HG03064 (cell line): ENCODE measurements around the gene COL27A1.

Source experiments
- ATAC-seq: cut with Tn5 transposase; IDR thresholded peaks from one replicate; pipeline ENCODE4 v1.9.1; 2021; ENCODE audit warnings: low read depth; ENCODE audit not compliant: unreplicated experiment

COL27A1 gene

GRCh38 chr9:114281473-114282103 is 126.3 kb downstream of the COL27A1 start:
- no peak for ATAC-seq

DNA sequence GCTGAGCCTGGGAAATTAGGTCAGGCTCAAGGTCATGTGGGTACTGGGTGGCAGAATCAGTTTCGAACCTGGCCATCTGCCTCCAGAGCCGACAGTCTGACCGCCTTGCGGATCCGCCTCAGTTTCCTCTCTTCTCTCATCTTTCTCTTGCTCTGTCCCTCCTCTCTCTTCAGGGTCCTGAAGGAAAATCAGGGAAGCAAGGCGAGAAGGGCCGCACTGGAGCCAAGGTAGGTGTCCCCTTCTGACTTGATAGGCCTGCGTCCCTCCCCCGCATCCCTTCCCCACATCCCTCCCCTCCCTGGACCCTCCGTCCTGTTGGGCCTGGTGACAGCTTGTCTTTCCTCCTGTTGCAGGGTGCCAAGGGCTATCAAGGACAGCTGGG is 126.8 kb downstream of the COL27A1 start:
- no peak for ATAC-seq

DNA sequence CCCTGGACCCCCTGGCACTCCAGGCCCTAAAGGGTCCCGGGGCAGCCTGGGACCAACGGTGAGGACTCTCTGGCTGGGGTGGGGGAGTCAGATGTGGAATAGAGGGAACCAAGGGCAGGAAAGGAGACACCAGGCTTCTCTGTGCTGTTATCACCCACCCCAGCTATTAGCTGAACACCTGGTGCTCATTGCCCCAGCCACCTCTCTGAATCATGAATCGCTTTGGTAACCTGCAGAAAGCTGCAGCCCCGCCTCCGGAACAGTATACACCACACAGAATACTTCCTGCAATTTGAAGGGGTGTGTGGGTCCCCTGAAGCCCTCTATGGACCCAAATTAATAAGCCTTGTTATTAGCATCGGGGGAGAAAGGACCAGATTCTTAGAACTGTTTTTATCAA is 127.2 kb downstream of the COL27A1 start:
- ATAC-seq: no peak

- ATAC-seq: no peak
Measured at GRCh38 chr9:114282926-114283325, 127.6 kb downstream of the COL27A1 start.

DNA sequence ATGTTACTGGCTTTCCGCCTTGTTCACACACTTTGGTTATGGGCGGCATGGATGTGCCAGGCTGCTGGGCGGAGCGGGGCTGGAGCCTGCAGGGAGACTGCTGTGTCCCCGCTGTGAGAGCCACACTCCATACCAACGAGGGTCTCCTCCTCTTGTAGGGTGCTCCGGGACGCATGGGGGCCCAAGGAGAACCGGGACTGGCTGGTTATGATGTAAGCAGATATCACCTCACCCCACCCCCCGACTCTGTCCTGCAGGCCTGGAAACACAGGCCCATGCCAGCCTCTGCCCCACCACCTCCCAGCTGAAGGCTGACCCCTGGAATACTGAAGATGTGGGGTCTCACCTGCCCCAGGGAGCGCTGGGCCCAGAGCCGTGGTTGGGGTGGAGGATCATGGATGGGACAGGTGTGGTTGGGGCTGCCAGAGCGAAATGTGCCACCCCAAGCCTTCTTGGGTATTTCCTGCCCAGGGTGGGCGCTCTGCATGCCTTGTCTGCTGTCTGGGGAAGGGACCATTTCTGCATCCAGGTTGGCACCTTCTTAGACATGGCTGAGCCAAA is 128.3 kb downstream of the COL27A1 start:
- no peak for ATAC-seq

DNA sequence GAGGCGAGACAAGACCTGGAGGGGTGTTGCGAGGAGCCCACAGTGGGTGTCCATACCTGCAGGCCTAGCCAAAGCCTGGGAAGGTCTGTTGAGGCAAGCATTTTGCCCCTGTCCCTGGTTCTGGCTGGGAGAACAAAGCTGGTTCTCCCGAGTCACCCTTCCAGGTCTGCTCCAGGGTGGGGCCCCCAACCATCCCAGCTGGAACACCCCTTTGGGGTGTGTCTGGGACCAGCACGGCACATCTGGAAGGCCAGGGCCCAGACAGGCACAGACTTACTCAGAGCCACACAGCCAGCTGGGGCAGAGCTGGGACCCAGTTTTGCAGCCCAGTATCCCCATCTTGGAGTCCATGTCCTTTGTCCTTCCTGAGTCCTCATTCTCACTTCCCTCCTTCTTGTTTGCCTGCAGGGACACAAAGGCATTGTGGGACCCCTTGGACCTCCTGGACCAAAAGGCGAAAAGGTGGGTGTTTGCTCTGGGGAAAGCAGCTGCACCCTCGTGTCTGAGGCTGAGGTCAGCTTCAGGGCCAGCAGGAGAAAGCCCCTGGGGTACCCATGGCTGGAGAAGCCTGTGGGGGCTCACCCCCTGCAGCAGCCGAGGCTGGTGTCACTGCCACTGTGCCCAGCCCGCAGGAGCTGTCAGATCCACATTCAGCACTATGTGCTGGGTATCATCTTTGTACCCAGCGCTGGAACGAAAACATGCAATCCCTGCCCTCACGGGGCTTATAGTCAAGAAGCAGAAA is 129.2 kb downstream of the COL27A1 start:
- no peak for ATAC-seq

GRCh38 chr9:114285166-114285867 is 130.0 kb downstream of the COL27A1 start:
- ATAC-seq: no peak

DNA sequence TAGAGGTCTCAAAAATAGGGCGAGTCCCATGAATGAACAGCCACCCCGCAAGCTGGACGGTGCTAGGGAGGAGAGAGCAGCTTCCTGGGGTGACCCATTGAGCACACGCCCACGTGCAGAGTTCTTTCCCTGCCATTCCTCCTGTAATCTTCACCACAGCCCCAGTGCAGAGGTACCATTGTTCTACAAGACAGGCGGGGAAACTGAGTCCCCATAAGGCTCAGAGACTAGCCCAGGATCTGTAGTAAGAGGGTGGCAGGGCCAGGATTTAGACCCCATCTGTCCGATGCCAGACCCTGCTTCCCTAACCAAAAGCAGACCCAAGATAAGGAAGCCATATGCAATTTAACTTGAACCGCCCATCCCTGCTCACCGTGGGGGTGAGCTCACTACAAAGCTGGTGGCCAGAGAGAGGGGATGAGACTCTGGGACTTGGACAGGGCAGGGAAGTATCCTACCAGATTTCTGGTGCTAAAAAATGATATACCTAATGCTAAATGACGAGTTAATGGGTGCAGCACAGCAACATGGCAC is 130.9 kb downstream of the COL27A1 start:
- ATAC-seq: no peak

- no peak for ATAC-seq
Measured at GRCh38 chr9:114287001-114287762, 131.8 kb downstream of the COL27A1 start.

GRCh38 chr9:114287763-114288192 is 132.4 kb downstream of the COL27A1 start:
- ATAC-seq: no peak

DNA sequence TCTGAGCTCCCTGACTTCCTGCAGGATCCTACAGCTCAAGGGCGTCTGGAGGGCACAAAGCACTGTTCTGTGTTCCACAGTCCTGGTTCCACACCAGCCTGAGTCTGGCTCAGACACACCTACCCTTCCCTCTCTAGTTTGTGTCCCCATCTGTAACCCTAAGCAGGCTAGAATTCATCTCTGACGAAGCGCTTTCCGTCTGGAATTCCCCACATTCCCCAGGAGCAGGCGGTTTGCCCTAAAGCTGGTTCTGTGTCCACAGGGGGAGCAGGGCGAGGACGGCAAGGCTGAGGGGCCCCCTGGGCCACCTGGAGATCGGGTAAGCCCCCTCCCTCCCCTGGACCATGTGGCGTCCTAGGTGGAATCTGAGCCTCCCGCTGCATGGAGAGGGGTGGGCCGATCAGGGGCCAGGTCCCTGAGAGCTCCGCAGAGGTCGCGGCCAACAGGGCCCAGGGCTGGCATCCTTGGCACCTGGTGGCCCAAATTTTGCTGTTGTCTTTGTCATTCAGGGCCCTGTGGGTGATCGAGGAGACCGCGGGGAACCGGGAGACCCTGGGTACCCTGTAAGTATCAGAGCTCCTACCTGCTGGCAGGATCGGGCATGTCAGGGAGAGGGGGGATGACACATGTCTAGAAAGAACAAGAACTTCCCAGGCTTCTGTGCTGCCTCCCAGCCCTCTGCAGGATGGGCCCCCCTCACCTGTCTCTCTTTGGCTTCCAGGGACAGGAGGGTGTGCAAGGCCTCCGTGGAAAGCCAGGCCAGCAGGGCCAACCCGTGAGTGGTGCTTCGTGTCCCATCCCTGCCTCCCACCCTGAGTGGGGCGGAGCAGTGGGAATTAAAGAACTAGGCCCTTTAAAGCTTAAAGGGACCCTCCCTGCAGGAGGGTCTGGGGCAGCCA is 133.1 kb downstream of the COL27A1 start:
- no peak for ATAC-seq

DNA sequence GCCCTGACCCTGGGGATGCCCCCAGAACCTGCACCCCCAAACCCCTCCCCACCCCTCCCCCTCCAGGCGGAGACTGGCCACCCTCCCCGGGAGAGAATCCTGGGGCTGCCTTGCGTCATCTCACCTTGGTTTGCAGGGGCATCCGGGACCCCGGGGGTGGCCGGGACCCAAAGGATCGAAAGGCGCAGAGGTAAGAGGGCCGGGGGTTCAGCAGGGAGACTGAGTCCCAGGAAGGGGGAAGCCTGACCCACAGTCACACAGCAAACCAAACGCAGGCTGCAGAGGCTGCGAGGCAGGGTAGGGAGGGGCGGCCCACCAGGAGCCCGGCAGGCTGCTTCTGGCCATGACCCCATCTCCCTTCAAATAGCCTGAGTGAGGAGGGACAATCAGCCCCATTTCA is 133.8 kb downstream of the COL27A1 start:
- no peak for ATAC-seq

DNA sequence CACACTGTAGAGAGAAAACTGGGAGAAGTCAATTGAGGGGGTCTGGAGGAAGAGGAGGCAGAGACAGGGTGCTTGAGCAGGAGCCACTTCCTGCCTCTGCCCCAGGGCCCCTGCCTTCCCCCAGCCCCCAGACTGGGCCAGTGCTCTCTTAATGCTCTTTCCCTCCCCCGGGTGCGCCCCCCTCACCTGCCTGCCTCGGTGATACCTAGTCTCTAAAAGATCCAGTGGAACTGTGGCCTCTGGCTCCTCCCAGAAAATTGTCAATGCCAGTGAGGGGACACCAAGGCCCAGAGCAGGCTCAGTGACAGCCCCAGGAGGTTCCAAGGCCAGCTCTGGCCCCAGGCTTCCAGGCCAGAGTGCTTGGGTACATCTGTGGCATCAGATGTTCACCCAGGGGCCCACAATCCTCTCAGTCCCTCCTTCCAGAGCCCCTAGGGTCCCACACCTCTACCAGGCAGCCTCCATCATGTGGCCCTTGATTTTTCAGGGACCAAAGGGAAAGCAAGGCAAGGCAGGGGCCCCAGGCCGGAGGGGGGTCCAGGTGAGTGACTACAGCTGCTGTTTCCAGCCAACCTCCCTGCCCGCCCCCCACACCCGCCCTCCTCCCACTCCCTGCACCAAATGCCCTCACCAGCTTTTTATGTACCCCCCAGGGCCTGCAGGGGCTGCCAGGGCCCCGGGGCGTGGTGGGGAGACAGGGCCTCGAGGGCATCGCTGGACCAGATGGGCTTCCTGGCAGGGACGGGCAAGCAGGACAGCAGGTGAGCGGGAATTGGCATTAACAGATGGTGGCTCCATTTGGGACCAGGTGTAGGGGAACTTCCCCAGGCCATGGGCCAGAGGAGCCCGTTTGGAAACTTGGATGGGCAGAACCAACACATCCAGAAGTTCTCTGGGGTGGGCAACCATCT is 134.5 kb downstream of the COL27A1 start:
- no peak for ATAC-seq

DNA sequence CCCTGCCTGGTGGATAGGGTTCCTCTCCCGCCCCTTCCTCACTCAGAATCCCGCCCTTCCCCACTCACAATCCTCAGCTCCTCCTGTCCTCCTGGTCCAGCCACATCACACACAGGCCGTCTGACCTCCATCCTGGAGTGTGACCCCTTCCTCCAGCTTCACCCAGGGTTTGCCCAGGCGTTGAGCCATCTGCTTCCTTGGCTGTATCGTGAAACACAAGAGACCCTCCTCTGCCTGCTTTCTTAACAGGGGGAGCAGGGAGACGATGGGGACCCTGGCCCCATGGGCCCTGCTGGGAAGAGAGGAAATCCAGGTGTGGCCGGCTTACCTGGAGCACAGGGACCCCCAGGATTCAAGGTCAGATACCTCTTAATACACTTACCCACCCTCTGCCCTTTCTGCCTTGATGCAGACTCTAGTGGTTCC is 135.2 kb downstream of the COL27A1 start:
- no peak for ATAC-seq

GRCh38 chr9:114291064-114291474 is 135.7 kb downstream of the COL27A1 start:
- ATAC-seq: no peak

DNA sequence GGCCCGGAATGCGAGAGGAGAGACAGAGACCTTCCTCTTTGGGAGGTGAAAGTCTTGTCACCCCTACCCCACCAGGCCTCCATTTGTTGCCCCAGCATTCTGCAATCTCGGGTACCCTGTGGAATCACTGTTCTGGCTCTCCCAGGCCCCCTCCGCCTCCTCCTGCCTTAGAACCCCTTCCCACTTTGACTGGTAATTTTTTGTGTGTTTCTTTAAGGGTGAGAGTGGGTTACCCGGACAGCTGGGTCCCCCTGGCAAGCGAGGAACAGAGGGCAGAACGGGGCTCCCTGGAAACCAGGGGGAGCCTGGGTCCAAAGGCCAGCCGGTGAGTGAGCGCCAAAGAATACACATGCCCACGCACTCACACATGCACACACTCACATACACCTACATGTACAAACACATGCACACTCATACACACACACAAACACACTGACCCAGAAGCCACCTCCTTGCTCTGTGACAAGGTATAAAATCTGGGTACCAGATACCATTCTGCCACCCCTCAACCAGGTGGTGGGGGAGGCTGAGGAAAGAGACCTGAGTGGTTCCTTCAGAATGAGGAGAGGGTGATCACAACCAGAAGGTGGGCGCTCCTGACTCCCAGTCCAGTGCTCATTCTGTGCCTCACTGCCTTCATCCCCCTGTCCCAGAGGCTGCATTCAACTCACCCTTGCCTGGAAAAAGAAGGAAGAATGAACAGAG is 136.7 kb downstream of the COL27A1 start:
- no peak for ATAC-seq

- no peak for ATAC-seq
Measured at GRCh38 chr9:114294664-114295063, 139.3 kb downstream of the COL27A1 start.

DNA sequence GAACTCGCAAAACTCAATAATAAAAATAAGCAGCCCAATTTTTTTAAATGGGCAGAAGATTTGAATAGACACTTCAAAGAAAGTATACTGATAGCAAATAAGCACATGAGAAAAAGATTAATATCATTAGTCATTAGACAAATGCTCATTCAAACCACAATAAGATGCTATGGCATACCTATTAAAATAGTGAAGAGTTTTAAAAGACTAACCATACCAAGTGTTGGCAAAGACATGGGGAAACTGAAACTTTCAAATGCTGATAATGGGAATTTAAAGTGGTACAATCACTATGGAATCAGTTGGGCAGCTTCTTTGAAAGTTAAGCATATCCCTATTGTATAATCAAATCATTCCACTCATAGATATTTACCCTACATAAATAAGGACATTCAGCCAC is 141.0 kb downstream of the COL27A1 start:
- no peak for ATAC-seq
